Astrocyte of the cerebellum (primary cell): ENCODE results near the gene CLCA2.

Experiments used
- DNase-seq: peaks from one replicate; pipeline ENCODE4 v3.0.0-alpha.2; 2011; ENCODE audit warnings: low read depth
- H3K4me3 ChIP-seq: 2 replicates; pipeline ENCODE4 v1.5.1; 2011; ENCODE audit warnings: mild to moderate bottlenecking, low read depth, low read length, moderate library complexity
- CTCF ChIP-seq: IDR thresholded peaks from 2 replicates; pipeline ENCODE4 v1.5.1; 2012; ENCODE audit warnings: low read length, low read depth, moderate library complexity, mild to moderate bottlenecking; ENCODE audit errors: missing control alignments
- in situ Hi-C: cut with HindIII; loops from 2 replicates; pipeline ENCODE4 v1.10.0; 2017; ENCODE audit warnings: low sequenced_read_pairs

The CLCA2 gene

GRCh38 chr1:86449103-86449502 lies 25.1 kb downstream of the CLCA2 start:
- H3K4me3 ChIP-seq: no peak overlapping the region
- DNase-seq: no peak
- no peak for TF ChIP-seq CTCF
- in situ Hi-C loops: no loop called here

- in situ Hi-C loops: no loop called here
- no peak for TF ChIP-seq CTCF
- H3K4me3 ChIP-seq: no peak overlapping the region
- DNase-seq: no peak
Observed at GRCh38 chr1:86450847-86451246, 26.9 kb downstream of the CLCA2 start.

GRCh38 chr1:86453664-86454063 lies 29.7 kb downstream of the CLCA2 start:
- DNase-seq: no peak

DNA sequence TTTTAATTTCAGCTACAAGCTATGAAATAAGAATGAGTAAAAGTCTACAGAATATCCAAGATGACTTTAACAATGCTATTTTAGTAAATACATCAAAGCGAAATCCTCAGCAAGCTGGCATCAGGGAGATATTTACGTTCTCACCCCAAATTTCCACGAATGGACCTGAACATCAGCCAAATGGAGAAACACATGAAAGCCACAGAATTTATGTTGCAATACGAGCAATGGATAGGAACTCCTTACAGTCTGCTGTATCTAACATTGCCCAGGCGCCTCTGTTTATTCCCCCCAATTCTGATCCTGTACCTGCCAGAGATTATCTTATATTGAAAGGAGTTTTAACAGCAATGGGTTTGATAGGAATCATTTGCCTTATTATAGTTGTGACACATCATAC lies 31.1 kb downstream of the CLCA2 start:
- no peak for TF ChIP-seq CTCF
- in situ Hi-C loops: no loop called here
- H3K4me3 ChIP-seq: no peak overlapping the region
- no peak for DNase-seq

More at GRCh38 chr1:86453664-86454063, 29.7 kb downstream of the CLCA2 start:
- H3K4me3 ChIP-seq: no peak overlapping the region
- no peak for TF ChIP-seq CTCF
- in situ Hi-C loops: no loop called here

- DNase-seq: no peak
- in situ Hi-C loops: no loop called here
- TF ChIP-seq CTCF: no peak
- H3K4me3 ChIP-seq: no peak overlapping the region
Observed at GRCh38 chr1:86460998-86461397, 37.0 kb downstream of the CLCA2 start.

- H3K4me3 ChIP-seq: no peak overlapping the region
- no peak for TF ChIP-seq CTCF
- in situ Hi-C loops: no loop called here
- DNase-seq: no peak
Observed at GRCh38 chr1:86461482-86461881, 37.5 kb downstream of the CLCA2 start.

DNA sequence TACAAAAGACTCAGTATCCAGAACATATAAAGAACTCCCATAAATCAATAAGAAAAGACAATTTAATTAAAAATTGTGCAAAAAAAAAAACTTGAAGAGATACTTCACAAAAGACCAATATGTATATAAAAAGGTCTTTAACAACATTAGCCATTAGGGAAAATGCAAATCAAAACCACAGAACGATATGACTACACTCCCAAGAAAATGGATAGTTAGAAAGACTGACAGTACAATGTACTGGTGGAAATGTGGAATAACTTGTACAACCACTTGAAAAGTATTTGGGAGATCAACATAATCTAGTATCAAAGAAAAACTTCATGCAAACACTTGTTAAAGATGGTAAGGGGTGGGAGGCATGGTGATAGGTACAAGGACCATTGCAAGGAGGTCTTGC lies 40.8 kb downstream of the CLCA2 start:
- no peak for TF ChIP-seq CTCF
- no peak overlapping the region for H3K4me3 ChIP-seq
- no peak for DNase-seq
- in situ Hi-C loops: no loop called here
